ENCODE results near the gene COL6A2.

- no peak for TF ChIP-seq FOXK2 (IDR thresholded peaks at IDR 0.05)
- TF ChIP-seq SUZ12 (IDR thresholded peaks at IDR 0.05), result no peak
- TF ChIP-seq CTBP1 (IDR thresholded peaks at IDR 0.05; ENCODE audit: borderline replicate concordance), result no peak
- no peak for TF ChIP-seq ZNF384 (IDR thresholded peaks at IDR 0.05)
- TF ChIP-seq ARNT (IDR thresholded peaks at IDR 0.05), result no peak
These were observed 10.3 kb upstream of the COL6A2 start for GRCh38 chr21:46087641-46088040.

Measured in HEK293T (cell line).